ENCODE measurements around the gene LRFN5.

- TF ChIP-seq POLR2A (IDR thresholded peaks at IDR 0.05; ENCODE audit: borderline replicate concordance, extremely low read depth, insufficient read depth, insufficient read length) (no peak), SIN3A (IDR thresholded peaks at IDR 0.05; ENCODE audit: low read depth) (no peak), CTCF (IDR thresholded peaks at IDR 0.05 in 2 of 3, conservative IDR thresholded peaks at IDR 0.05 in 1 of 3; ENCODE audit: borderline replicate concordance in 1 of 3, insufficient read depth in 1 of 3, low read depth in 2 of 3, low read length in 2 of 3) (no peak), ZNF274 (IDR thresholded peaks at IDR 0.05; ENCODE audit: low read depth, low read length) (no peak), RAD21 (IDR thresholded peaks at IDR 0.05; ENCODE audit: low read depth) (no peak), SRF (IDR thresholded peaks at IDR 0.05; ENCODE audit: low read depth) (no peak), REST (IDR thresholded peaks at IDR 0.05; ENCODE audit: low read depth) (no peak), YY1 (IDR thresholded peaks at IDR 0.05; ENCODE audit: extremely low read depth, insufficient replicate concordance, low read depth, low read length) (no peak), POLR2AphosphoS5 (IDR thresholded peaks at IDR 0.05; ENCODE audit: low read depth, low read length) (no peak), FOSL1 (IDR thresholded peaks at IDR 0.05; ENCODE audit: low read depth) (no peak)
Observed at GRCh38 chr14:41766772-41767171, 160.1 kb downstream of the LRFN5 start.

Data from HCT116 (cell line).